ENCODE results near the gene WWC1. TPM values are rescaled to one million over a fixed set of nuclear protein-coding genes. Genes with fewer than 3 reads are reported as not detected.

WWC1 gene
- total RNA-seq, 1 donor from 2014 or later, result 48.6 TPM

GRCh38 chr5:168329302-168329701 is 37.9 kb downstream of the WWC1 start:
- Histone ChIP-seq H4K20me1 (ENCODE audit: insufficient read depth, low read length) (peaks cover 3% of the 10 kb centered on the region), H3K9ac (ENCODE audit: low read length) (no peak overlapping the region), H3K79me2 (ENCODE audit: insufficient read depth, low read length) (peaks cover 3% of the 10 kb centered on the region), H2AFZ (ENCODE audit: low read depth, low read length) (no peak overlapping the region), H3K27ac (ENCODE audit: low read depth, low read length) (no peak overlapping the region), H3K27me3 (ENCODE audit: insufficient read depth, low read length) (peaks cover 4% of the 10 kb centered on the region), H3K4me1 (ENCODE audit: insufficient read depth, low read length) (peaks cover 36% of the 10 kb centered on the region), H3K36me3 (ENCODE audit: insufficient read depth, low read length) (no peaks in the 10 kb centered on the region), H3K9me3 (ENCODE audit: insufficient read depth, low read depth, low read length) (no peaks in the 10 kb centered on the region), H3K4me2 (ENCODE audit: low read length) (peak overlapping the region; percentile 28), H3K4me3 (ENCODE audit: insufficient read depth, low read depth, low read length) (no peak overlapping the region)
- no peak for DNase-seq (ENCODE audit: low read depth)
- TF ChIP-seq CTCF (IDR thresholded peaks at IDR 0.05; ENCODE audit: insufficient read depth, low read depth, low read length), result no peak
- TF ChIP-seq EZH2 (IDR thresholded peaks at IDR 0.05; ENCODE audit: insufficient read depth, low read length), result no peak
- no peak for FAIRE-seq
- Mint-ChIP-seq H3K9me3 (ENCODE audit: unreplicated experiment) (no peaks in the 10 kb centered on the region), H3K27ac (ENCODE audit: unreplicated experiment) (no peak overlapping the region), H3K27me3 (ENCODE audit: low read depth, unreplicated experiment) (no peaks in the 10 kb centered on the region), H3K4me3 (ENCODE audit: unreplicated experiment) (no peak overlapping the region), H3K36me3 (ENCODE audit: low read depth, unreplicated experiment) (no peaks in the 10 kb centered on the region), H3K4me1 (ENCODE audit: low read depth, unreplicated experiment) (peaks cover 73% of the 10 kb centered on the region)

GRCh38 chr5:168332042-168332441 is 40.6 kb downstream of the WWC1 start:
- Histone ChIP-seq H2AFZ (ENCODE audit: low read depth, low read length) (no peak overlapping the region), H3K4me3 (ENCODE audit: insufficient read depth, low read depth, low read length) (no peak overlapping the region), H3K27ac (ENCODE audit: low read depth, low read length) (no peak overlapping the region), H3K79me2 (ENCODE audit: insufficient read depth, low read length) (peaks cover 3% of the 10 kb centered on the region), H3K4me1 (ENCODE audit: insufficient read depth, low read length) (peaks cover 31% of the 10 kb centered on the region), H3K27me3 (ENCODE audit: insufficient read depth, low read length) (peaks cover 4% of the 10 kb centered on the region), H3K36me3 (ENCODE audit: insufficient read depth, low read length) (no peaks in the 10 kb centered on the region), H3K9me3 (ENCODE audit: insufficient read depth, low read depth, low read length) (no peaks in the 10 kb centered on the region), H4K20me1 (ENCODE audit: insufficient read depth, low read length) (peaks cover 3% of the 10 kb centered on the region), H3K9ac (ENCODE audit: low read length) (no peak overlapping the region), H3K4me2 (ENCODE audit: low read length) (no peak overlapping the region)
- H3K4me1 Mint-ChIP-seq (ENCODE audit: low read depth, unreplicated experiment), result peaks cover 64% of the 10 kb centered on the region
- no peak overlapping the region for H3K4me3 Mint-ChIP-seq (ENCODE audit: unreplicated experiment)
- no peaks in the 10 kb centered on the region for H3K27me3 Mint-ChIP-seq (ENCODE audit: low read depth, unreplicated experiment)
- TF ChIP-seq EZH2 (IDR thresholded peaks at IDR 0.05; ENCODE audit: insufficient read depth, low read length) (no peak), CTCF (IDR thresholded peaks at IDR 0.05; ENCODE audit: insufficient read depth, low read depth, low read length) (no peak)
- no peaks in the 10 kb centered on the region for H3K9me3 Mint-ChIP-seq (ENCODE audit: unreplicated experiment)
- DNase-seq (ENCODE audit: low read depth), result no peak
- H3K36me3 Mint-ChIP-seq (ENCODE audit: low read depth, unreplicated experiment), result no peaks in the 10 kb centered on the region
- H3K27ac Mint-ChIP-seq (ENCODE audit: unreplicated experiment), result no peak overlapping the region
- FAIRE-seq, result no peak

DNA sequence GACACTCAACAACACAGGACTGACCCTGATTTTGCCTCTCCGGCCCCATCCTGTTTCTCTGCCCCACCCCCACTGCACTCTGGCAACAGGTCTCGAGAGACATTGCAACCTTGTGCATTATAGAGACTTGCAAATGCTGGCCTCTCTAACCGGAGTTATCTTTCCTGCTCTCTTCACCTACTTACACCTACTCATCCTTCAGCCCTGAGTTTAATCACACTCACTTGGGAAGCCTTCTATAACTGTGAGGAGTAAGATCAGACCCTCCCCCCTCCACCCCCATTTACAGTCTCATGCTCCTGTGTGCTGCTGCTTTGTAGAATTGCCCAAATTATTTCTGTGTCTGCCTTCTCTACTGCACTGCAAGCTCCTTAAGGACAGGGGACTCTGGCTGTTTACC is 42.8 kb downstream of the WWC1 start:
- H3K9me3 Mint-ChIP-seq (ENCODE audit: unreplicated experiment), result peaks cover 3% of the 10 kb centered on the region
- H3K4me1 Mint-ChIP-seq (ENCODE audit: low read depth, unreplicated experiment), result peaks cover 55% of the 10 kb centered on the region
- Histone ChIP-seq H3K27ac (ENCODE audit: low read depth, low read length) (no peak overlapping the region), H3K4me3 (ENCODE audit: insufficient read depth, low read depth, low read length) (no peak overlapping the region), H3K79me2 (ENCODE audit: insufficient read depth, low read length) (peaks cover 3% of the 10 kb centered on the region), H3K4me1 (ENCODE audit: insufficient read depth, low read length) (peaks cover 10% of the 10 kb centered on the region), H3K9ac (ENCODE audit: low read length) (no peak overlapping the region), H3K9me3 (ENCODE audit: insufficient read depth, low read depth, low read length) (no peaks in the 10 kb centered on the region), H3K4me2 (ENCODE audit: low read length) (peak overlapping the region; percentile 22), H3K36me3 (ENCODE audit: insufficient read depth, low read length) (no peaks in the 10 kb centered on the region), H2AFZ (ENCODE audit: low read depth, low read length) (peak overlapping the region; percentile 48), H3K27me3 (ENCODE audit: insufficient read depth, low read length) (peaks cover 4% of the 10 kb centered on the region), H4K20me1 (ENCODE audit: insufficient read depth, low read length) (peaks cover 3% of the 10 kb centered on the region)
- H3K27me3 Mint-ChIP-seq (ENCODE audit: low read depth, unreplicated experiment), result no peaks in the 10 kb centered on the region
- no peak for TF ChIP-seq EZH2 (IDR thresholded peaks at IDR 0.05; ENCODE audit: insufficient read depth, low read length)
- peak overlapping the region; percentile 40 for H3K4me3 Mint-ChIP-seq (ENCODE audit: unreplicated experiment)
- no peaks in the 10 kb centered on the region for H3K36me3 Mint-ChIP-seq (ENCODE audit: low read depth, unreplicated experiment)
- peak overlapping the region; percentile 88 for H3K27ac Mint-ChIP-seq (ENCODE audit: unreplicated experiment)
- DNase-seq (ENCODE audit: low read depth) (no peak), FAIRE-seq (no peak)
